Measurements from ENCODE around the gene CDKAL1. TPM values are rescaled to one million over a fixed set of nuclear protein-coding genes. Genes with fewer than 3 reads are reported as not detected.

Gene CDKAL1
- total RNA-seq, 2 experiments from 2014 or later = 21.2 to 23.0 TPM

DNA sequence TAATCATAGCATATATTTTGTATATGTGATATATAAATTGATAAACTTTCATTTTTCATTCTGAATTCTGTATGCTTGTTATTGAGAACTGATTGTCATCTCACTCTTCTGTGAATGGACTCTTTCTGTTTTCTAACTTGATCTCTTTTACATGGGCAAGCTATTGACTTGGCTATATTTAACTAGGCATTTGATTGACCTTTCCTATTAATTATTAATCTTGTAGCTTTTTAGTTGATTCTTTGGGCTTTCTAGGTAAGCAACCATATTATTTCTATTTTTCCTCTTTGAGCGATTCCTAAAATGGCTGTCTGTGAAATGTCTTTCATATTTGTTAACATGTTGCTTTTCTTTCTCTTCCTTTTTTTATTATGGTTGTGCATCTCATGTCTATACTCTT lies 347.1 kb downstream of the CDKAL1 start:
- ChIA-PET CTCF (no interaction called here), POLR2A (no interaction called here)
- no peak for DNase-seq
- Mint-ChIP-seq H3K9me3 (peaks cover 32% of the 10 kb centered on the region), H3K27me3 (no peaks in the 10 kb centered on the region), H3K4me1 (peaks cover 14% of the 10 kb centered on the region), H3K4me3 (no peak overlapping the region), H3K27ac (no peak overlapping the region), H3K36me3 (ENCODE audit: low read depth) (peaks cover 24% of the 10 kb centered on the region)

DNA sequence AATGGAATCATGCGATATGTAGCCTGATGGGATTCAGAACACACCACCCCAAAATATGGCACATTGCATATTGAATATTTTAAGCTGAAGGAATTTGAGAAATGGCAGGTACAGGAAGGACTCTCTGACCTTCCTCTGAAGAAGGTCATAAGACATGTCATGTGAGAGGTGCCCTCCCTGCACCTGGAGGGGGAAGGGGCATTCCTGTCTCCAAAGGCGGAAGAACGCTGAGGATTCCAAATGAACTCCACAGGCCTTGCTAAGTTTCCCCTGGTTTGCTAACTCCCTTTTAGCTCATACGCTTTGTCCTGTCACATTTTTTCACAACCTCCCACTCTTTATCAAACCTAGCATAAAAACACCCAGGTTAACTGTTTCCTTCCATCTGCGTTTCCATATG lies 347.8 kb downstream of the CDKAL1 start:
- Mint-ChIP-seq H3K27me3 (no peaks in the 10 kb centered on the region), H3K9me3 (peaks cover 38% of the 10 kb centered on the region), H3K36me3 (ENCODE audit: low read depth) (peaks cover 27% of the 10 kb centered on the region), H3K27ac (no peak overlapping the region), H3K4me3 (no peak overlapping the region), H3K4me1 (peaks cover 12% of the 10 kb centered on the region)
- DNase-seq = no peak
- POLR2A ChIA-PET = no interaction called here
- CTCF ChIA-PET = no interaction called here

DNA sequence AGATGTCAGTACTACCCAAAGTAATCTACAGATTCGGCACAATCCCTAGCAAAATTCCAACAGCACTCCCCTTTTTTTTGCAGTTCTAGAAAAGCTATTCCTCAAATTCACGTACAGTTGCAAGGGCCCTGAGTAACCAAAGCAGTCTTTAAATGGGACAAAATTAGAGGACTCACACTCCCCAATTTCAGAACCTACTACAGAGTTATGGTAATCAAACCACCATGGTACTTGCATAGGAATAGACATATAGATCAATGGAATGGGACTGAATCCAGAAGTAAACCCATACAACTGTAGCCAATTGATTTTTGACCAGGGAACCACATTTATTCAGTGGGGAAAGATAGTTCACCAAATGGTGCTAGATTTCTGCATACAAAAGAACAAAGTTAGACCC lies 350.8 kb downstream of the CDKAL1 start:
- Mint-ChIP-seq H3K4me3 (no peak overlapping the region), H3K36me3 (ENCODE audit: low read depth) (peaks cover 31% of the 10 kb centered on the region), H3K4me1 (no peaks in the 10 kb centered on the region), H3K27me3 (no peaks in the 10 kb centered on the region), H3K27ac (no peak overlapping the region), H3K9me3 (peaks cover 43% of the 10 kb centered on the region)
- CTCF ChIA-PET = no interaction called here
- POLR2A ChIA-PET = no interaction called here
- DNase-seq = no peak

DNA sequence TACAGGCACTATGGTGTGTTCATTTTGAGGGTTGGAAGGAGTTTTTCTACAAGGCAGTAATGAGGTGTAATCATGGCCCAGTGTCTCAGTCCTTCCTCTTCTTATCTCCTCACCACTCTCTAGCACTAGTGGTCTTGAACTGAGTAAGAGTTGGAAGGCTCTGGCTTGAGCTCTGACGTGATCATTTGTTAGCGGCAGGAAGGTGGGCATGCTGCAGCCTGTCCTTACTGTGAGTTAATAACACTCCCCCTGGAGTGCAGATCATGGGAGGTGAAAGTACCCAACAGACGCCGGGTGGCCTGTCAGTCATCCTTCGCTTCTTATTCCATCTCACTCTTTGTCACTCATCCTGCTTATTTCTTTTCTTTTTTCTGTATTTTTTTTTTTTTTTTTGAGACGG lies 356.9 kb downstream of the CDKAL1 start:
- Mint-ChIP-seq H3K36me3 (ENCODE audit: low read depth) (peaks cover 14% of the 10 kb centered on the region), H3K4me1 (no peaks in the 10 kb centered on the region), H3K9me3 (peaks cover 18% of the 10 kb centered on the region), H3K4me3 (no peak overlapping the region), H3K27me3 (no peaks in the 10 kb centered on the region), H3K27ac (no peak overlapping the region)
- POLR2A ChIA-PET = no interaction called here
- CTCF ChIA-PET = no interaction called here
- DNase-seq = no peak

DNA sequence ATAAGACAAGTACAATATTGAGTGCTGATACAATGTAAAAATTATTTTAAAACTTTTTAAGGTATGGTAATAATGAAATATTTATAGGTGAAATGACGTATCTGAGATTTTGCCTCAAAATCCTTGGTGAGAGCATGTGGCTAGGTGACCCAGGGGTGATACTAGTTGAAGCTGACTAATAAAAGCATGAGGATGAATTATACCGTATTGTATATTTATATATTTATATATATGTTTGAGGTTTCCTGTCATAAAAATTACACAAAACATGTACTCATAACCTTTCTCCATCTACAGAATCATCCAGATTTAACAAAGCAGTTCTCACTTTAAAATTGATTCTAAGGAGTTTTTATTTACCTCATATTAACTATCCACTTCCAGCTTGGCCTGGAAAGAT lies 358.1 kb downstream of the CDKAL1 start:
- DNase-seq = no peak
- H3K27me3 Mint-ChIP-seq = no peaks in the 10 kb centered on the region
- no peak overlapping the region for H3K4me3 Mint-ChIP-seq
- H3K27ac Mint-ChIP-seq = no peak overlapping the region
- no peaks in the 10 kb centered on the region for H3K4me1 Mint-ChIP-seq
- peaks cover 10% of the 10 kb centered on the region for H3K9me3 Mint-ChIP-seq
- peaks cover 12% of the 10 kb centered on the region for H3K36me3 Mint-ChIP-seq (ENCODE audit: low read depth)
- CTCF ChIA-PET = no interaction called here
- POLR2A ChIA-PET = no interaction called here

DNA sequence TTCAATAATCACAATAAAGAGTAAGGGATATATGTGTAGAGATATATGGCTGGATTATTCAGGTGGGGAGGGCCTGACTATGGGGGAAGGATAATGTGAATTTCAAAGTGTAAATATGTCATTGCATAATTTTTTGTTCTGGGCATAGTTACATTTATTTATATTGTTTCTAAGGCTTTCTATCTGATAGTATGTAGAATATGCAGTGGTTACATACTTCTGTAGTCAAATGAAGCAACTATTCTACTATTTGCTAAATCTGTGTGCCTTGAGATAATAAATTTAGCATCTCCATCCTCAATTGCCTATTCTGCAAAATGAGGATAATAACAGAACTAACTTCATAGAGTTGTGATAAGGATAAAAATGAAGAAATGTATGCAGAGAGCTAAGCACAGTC lies 359.2 kb downstream of the CDKAL1 start:
- H3K9me3 Mint-ChIP-seq = peaks cover 9% of the 10 kb centered on the region
- H3K36me3 Mint-ChIP-seq (ENCODE audit: low read depth) = peaks cover 10% of the 10 kb centered on the region
- H3K27ac Mint-ChIP-seq = no peak overlapping the region
- POLR2A ChIA-PET = no interaction called here
- H3K4me3 Mint-ChIP-seq = no peak overlapping the region
- CTCF ChIA-PET = no interaction called here
- no peaks in the 10 kb centered on the region for H3K27me3 Mint-ChIP-seq
- no peaks in the 10 kb centered on the region for H3K4me1 Mint-ChIP-seq
- no peak for DNase-seq

DNA sequence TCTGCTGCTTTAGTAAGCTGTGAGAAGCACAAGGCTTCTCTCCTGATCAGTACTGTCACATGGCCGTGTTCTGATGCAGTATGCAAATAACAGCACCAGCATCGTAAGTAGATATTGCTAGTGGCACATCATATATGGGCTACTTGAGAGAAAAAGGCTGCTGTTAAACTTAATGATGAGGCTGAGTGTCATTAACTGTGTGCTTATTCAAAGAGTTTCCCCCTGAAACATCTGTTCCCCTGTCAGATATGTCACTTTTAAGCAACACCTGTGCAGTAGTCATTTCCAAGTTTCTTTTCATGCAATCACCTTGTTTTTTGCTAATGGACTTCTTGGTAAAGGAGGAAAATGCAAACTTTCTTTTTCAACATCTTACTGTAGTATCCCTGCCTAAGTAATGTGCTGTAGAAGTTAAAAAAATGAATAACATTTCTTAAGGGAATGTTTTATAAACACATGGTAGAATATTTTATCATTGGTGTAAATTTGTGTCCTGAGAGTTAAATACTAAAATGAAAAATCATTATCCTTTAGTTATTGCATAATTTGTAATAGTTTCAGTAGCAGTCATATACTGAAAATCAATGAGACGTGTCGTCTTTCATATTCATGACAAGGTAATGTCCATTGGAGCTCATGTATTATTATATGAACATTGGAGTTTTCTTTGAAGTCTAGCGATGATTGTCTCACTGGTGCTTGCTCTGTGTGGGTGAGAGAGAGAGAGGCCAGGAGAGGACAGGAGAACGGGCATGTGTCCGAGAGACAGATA lies 366.3 kb downstream of the CDKAL1 start:
- H3K27me3 Mint-ChIP-seq = no peaks in the 10 kb centered on the region
- DNase-seq = no peak
- H3K27ac Mint-ChIP-seq = no peak overlapping the region
- H3K36me3 Mint-ChIP-seq (ENCODE audit: low read depth) = peaks cover 19% of the 10 kb centered on the region
- peaks cover 17% of the 10 kb centered on the region for H3K9me3 Mint-ChIP-seq
- ChIA-PET CTCF (no interaction called here), POLR2A (no interaction called here)
- H3K4me1 Mint-ChIP-seq = peaks cover 2% of the 10 kb centered on the region
- no peak overlapping the region for H3K4me3 Mint-ChIP-seq

DNA sequence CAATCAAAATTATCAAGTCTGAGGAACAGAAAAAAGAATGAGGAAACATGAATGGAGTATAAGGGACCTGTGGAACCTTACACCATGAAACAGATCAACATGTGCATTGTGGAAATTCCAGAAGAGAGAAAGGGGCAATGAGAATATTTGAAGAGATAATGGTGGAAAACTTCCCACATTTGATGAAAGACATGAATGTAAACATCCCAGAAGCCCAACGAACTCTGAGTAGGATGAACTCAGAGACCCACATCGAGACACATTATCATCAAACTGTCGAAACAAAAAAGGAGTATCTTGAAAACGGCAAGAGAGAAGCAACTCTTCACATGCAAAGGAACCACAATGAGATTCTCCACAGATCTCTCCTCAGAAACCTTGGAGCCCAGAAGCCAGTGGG lies 371.1 kb downstream of the CDKAL1 start:
- H3K27ac Mint-ChIP-seq = no peak overlapping the region

DNA sequence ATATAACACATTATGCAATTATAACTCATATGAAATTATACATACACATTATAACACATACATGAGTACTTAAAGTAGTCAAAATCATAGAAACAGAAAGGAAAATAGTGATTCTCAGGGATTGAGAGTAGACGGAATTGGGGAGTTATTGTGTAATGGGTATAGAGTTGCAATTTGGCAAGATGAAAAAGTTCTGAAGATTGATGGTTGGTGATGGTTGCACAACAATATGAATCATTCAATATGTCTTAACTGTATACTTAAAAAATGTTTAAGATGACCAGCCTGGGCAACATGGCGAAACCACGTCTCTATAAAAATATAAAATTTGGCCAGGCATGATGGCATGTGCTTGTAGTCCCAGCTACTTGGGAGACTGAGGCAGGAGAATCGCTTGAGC lies 372.7 kb downstream of the CDKAL1 start:
- POLR2A ChIA-PET = no interaction called here
- Mint-ChIP-seq H3K9me3 (peaks cover 9% of the 10 kb centered on the region), H3K36me3 (ENCODE audit: low read depth) (peaks cover 5% of the 10 kb centered on the region), H3K27me3 (no peaks in the 10 kb centered on the region), H3K27ac (no peak overlapping the region), H3K4me3 (no peak overlapping the region), H3K4me1 (no peaks in the 10 kb centered on the region)
- DNase-seq = no peak
- CTCF ChIA-PET = no interaction called here

More for the DNA sequence above, 371.1 kb downstream of the CDKAL1 start:
- Mint-ChIP-seq H3K36me3 (ENCODE audit: low read depth) (peaks cover 12% of the 10 kb centered on the region), H3K27me3 (no peaks in the 10 kb centered on the region), H3K4me3 (no peak overlapping the region), H3K4me1 (peaks cover under 1% of the 10 kb centered on the region), H3K9me3 (peaks cover 12% of the 10 kb centered on the region)
- ChIA-PET CTCF (no interaction called here), POLR2A (no interaction called here)
- no peak for DNase-seq

DNA sequence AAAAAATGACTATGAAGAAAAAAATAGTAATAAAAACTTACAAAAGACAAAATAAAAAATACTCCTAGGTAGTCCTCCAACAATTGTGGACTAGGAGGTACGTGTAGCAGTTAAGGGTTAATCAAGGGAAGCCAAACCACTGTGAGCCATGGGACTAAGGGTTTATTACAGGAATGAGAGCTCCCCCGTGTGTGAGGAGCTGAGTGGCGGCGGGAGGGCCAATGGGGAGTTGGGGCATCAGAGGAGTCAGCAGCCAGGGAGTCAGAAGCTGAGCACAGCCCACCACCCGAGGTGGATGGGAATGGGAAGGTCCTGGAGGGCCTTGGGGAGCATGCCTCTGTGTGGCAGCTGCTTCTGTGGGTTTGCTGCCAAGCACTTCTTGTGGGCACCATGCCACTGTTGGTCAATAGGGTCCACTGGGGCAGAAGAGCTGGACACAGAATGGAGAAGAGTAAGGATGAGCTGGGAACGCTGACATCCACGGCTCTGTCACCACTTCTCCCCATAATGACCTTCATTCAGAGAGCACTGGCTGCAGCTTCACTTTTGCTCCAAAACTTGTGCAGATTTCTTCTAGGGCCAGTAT lies 373.3 kb downstream of the CDKAL1 start:
- no peak overlapping the region for H3K4me3 Mint-ChIP-seq

DNA sequence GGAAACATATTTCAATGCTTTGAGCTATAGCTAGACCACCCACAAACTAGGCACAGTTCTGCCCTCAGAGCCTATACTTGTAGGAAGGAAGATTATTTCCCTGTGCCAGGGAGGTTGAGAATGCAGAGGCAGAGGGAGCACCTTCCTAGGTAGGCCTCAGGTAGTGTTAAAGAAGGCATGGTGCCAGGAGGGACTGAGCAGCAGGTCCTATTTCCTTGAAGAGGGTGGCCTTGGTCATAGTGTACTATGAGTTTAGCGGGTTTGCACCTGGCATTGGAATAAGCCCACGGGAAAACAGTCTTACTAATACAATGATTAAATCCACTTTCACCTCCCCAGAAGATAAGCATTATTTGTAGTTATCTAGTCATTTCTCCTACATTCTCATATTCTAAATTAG lies 375.4 kb downstream of the CDKAL1 start:
- H3K4me3 Mint-ChIP-seq = no peak overlapping the region
- no peaks in the 10 kb centered on the region for H3K27me3 Mint-ChIP-seq
- no peak overlapping the region for H3K27ac Mint-ChIP-seq
- ChIA-PET POLR2A (no interaction called here), CTCF (no interaction called here)
- no peak for DNase-seq
- peaks cover 8% of the 10 kb centered on the region for H3K36me3 Mint-ChIP-seq (ENCODE audit: low read depth)
- no peaks in the 10 kb centered on the region for H3K4me1 Mint-ChIP-seq
- peaks cover 9% of the 10 kb centered on the region for H3K9me3 Mint-ChIP-seq

More for the DNA sequence above, 373.3 kb downstream of the CDKAL1 start:
- no peaks in the 10 kb centered on the region for H3K27me3 Mint-ChIP-seq
- DNase-seq = no peak
- H3K36me3 Mint-ChIP-seq (ENCODE audit: low read depth) = peaks cover 3% of the 10 kb centered on the region
- H3K4me1 Mint-ChIP-seq = no peaks in the 10 kb centered on the region
- CTCF ChIA-PET = no interaction called here
- peaks cover 11% of the 10 kb centered on the region for H3K9me3 Mint-ChIP-seq
- POLR2A ChIA-PET = no interaction called here
- H3K27ac Mint-ChIP-seq = no peak overlapping the region

DNA sequence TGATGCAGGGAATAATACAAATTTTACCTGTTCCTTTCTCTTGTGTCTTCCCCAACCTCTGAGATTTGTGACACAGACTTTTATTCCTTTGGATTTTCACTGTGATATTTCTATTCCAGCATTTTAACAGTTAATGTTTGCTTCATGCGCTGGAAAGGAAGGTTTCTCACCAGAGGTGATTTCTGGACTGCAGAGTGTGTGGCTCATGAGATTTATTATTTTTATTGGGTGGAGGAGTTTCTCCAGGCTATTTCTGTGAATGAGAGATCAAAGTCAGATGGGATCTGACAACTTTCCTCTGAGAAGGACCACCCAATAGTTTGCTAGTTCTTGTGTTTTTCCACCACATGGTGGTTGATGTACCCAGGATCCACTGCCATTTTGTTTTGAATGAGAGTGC lies 377.5 kb downstream of the CDKAL1 start:
- ChIA-PET CTCF (no interaction called here), POLR2A (no interaction called here)
- no peaks in the 10 kb centered on the region for H3K27me3 Mint-ChIP-seq
- no peaks in the 10 kb centered on the region for H3K4me1 Mint-ChIP-seq
- DNase-seq = no peak
- no peak overlapping the region for H3K4me3 Mint-ChIP-seq
- H3K9me3 Mint-ChIP-seq = peaks cover 19% of the 10 kb centered on the region
- peaks cover 13% of the 10 kb centered on the region for H3K36me3 Mint-ChIP-seq (ENCODE audit: low read depth)
- H3K27ac Mint-ChIP-seq = no peak overlapping the region

DNA sequence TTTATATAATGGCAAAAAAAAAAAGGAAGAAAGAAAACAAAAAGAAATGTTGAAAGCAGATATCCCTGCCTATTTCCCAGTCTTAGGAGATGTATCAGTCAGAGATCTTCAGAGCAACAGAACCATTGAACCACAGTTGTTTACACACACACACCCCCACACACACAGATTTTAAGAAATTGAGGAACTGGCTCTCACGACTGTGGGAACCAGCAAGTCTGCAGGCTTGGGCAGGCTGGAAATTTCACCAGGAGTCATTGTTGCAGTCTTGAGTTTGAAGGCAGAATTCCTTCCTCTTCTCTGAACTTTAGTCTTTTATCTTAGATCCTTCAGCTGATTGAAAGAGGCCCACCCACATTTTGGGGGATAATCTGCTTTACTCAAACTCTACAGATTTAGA lies 380.9 kb downstream of the CDKAL1 start:
- CTCF ChIA-PET = no interaction called here
- no peak overlapping the region for H3K4me3 Mint-ChIP-seq
- H3K36me3 Mint-ChIP-seq (ENCODE audit: low read depth) = peaks cover 13% of the 10 kb centered on the region
- peaks cover 19% of the 10 kb centered on the region for H3K9me3 Mint-ChIP-seq
- DNase-seq = no peak
- H3K27ac Mint-ChIP-seq = no peak overlapping the region
- POLR2A ChIA-PET = no interaction called here
- peaks cover 18% of the 10 kb centered on the region for H3K4me1 Mint-ChIP-seq
- H3K27me3 Mint-ChIP-seq = no peaks in the 10 kb centered on the region

DNA sequence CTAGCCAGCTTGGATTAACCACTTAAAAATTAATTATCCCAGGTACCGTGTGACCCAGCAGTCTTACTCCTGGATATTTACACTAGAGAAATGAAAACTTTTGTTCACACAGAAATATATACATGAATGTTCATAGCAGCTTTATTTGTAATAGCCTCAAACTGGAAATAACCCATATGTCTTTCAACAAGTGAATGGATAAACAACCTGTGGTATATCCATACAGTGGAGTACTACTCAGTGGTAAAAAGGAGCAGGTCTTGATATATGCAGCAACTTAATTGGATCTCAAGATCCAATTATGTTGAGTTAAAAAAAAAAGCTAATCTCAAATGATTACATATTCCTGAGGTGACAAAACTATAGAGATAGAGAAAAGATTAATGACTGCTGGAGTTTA lies 381.4 kb downstream of the CDKAL1 start:
- POLR2A ChIA-PET = no interaction called here
- Mint-ChIP-seq H3K4me3 (no peak overlapping the region), H3K4me1 (peaks cover 19% of the 10 kb centered on the region), H3K27ac (no peak overlapping the region), H3K27me3 (no peaks in the 10 kb centered on the region), H3K9me3 (peaks cover 19% of the 10 kb centered on the region), H3K36me3 (ENCODE audit: low read depth) (peaks cover 13% of the 10 kb centered on the region)
- no peak for DNase-seq
- CTCF ChIA-PET = no interaction called here

Measured in activated CD4-positive, alpha-beta memory T cell treated with anti-CD3 and anti-CD28 coated beads, Interleukin-2, amount 10 ng/mL, durations not matched to agents 7 days and 5 days (primary cell).